Measurements from ENCODE around the gene PEX26. TPM values are rescaled to one million over a fixed set of nuclear protein-coding genes. Genes with fewer than 3 reads are reported as not detected.
"Not testable (repeated sequence)": the region's sequence is repeated elsewhere in the genome, so short reads cannot be mapped to it uniquely, and the experiment has no call there.

The PEX26 gene
- total RNA-seq, 1 donor from 2014 or later: 35.2 TPM

DNA sequence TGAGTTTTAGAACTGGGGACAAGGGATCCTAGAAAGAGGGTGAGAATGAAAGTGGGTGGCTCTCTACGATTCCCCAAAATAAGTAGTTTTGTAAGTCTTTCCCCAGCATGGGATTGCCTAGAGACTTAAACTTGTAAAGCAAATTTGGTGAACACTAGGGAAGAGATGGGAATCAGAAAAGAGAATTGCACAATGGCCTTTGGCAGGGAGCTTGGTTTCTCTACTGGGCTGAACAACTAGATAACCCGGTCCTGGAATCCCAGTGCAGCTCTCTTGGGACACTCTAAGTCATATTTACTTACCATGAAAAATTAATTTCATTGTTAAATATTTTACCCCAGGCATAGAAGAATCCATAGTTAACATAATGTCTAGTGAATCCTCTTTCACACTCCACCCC lies 55.7 kb downstream of the PEX26 start:
- no peak for DNase-seq
- no peak overlapping the region for H3K27ac Mint-ChIP-seq
- H3K36me3 Mint-ChIP-seq (ENCODE audit: low read depth): no peaks in the 10 kb centered on the region
- H3K27me3 Mint-ChIP-seq: no peaks in the 10 kb centered on the region
- no peak for ATAC-seq (ENCODE audit: low read depth)
- TF ChIP-seq, protein P1, sequence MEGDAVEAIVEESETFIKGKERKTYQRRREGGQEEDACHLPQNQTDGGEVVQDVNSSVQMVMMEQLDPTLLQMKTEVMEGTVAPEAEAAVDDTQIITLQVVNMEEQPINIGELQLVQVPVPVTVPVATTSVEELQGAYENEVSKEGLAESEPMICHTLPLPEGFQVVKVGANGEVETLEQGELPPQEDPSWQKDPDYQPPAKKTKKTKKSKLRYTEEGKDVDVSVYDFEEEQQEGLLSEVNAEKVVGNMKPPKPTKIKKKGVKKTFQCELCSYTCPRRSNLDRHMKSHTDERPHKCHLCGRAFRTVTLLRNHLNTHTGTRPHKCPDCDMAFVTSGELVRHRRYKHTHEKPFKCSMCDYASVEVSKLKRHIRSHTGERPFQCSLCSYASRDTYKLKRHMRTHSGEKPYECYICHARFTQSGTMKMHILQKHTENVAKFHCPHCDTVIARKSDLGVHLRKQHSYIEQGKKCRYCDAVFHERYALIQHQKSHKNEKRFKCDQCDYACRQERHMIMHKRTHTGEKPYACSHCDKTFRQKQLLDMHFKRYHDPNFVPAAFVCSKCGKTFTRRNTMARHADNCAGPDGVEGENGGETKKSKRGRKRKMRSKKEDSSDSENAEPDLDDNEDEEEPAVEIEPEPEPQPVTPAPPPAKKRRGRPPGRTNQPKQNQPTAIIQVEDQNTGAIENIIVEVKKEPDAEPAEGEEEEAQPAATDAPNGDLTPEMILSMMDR (IDR thresholded peaks at IDR 0.05): no peak
- ChIA-PET POLR2A (no interaction called here), CTCF (no interaction called here)
- H3K4me3 Mint-ChIP-seq: no peak overlapping the region
- no peaks in the 10 kb centered on the region for H3K9me3 Mint-ChIP-seq
- intact Hi-C loops (cut with micrococcal nuclease): no loop called here
- H3K4me1 Mint-ChIP-seq: no peaks in the 10 kb centered on the region

DNA sequence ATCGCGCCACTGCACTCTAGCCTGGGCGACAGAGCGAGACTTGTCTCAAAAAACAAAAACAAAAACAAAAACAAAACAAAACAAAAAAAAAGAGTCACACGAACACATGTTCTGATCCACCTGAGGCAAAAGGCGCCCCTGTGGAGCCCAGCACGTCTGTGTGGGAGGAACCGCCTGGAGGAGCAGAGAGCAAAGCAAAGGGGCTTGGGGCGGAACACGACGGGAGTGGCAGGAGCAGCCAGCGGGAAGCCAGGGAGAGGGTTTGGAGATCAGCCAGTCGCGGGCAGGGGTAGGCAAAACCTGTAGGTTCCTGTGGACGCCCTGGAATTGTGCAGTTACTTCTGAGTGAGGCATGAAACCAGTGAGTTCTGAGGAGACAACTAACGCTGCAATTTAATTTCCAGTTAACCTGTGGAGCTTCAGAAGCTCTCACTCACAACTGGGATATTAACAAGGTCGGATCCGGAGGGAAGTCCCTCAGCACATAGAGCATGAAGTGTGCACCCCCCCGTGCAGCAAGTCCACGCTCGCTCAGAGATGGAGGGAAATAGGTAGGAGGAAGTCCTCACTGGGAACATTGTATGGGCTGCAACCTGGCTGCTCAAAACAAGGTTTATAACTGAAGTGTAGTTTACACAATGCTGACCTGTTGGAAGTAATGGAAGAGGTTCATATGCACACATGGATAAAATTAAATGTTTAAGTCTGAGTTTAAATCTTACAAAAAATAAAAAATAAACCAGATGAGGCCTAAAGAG lies 59.0 kb downstream of the PEX26 start:
- no peak overlapping the region for H3K4me3 Mint-ChIP-seq
- H3K4me1 Mint-ChIP-seq: no peaks in the 10 kb centered on the region
- H3K27me3 Mint-ChIP-seq: no peaks in the 10 kb centered on the region
- H3K36me3 Mint-ChIP-seq (ENCODE audit: low read depth): no peaks in the 10 kb centered on the region
- DNase-seq: no peak
- ChIA-PET POLR2A (interaction anchor here (0.6 kb wide), 1 partner anchor 80 kb away, joined by 3 read pairs; no protein-coding TSS in a partner anchor), CTCF (no interaction called here)
- TF ChIP-seq, protein P1 (IDR thresholded peaks at IDR 0.05): no peak
- no peak for ATAC-seq (ENCODE audit: low read depth)
- intact Hi-C loops (cut with micrococcal nuclease): no loop called here
- no peaks in the 10 kb centered on the region for H3K9me3 Mint-ChIP-seq
- no peak overlapping the region for H3K27ac Mint-ChIP-seq

DNA sequence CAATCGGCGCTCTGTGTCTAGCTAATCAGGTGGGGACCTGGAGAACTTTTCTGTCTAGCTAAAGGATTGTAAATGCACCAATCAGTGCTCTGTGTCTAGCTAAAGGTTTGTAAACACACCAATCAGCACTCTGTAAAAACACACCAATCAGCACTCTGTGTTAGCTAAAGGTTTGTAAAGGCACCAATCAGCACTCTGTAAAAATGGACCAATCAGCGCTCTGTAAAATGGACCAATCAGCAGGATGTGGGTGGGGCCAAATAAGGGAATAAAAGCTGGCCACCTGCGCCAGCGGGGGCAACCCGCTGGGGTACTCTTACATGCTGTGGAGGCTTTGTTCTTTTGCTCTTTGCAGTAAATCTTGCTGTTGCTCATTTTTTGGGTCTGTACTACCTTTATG lies 63.2 kb downstream of the PEX26 start:
- H3K4me1 Mint-ChIP-seq; H3K27ac Mint-ChIP-seq; H3K36me3 Mint-ChIP-seq (ENCODE audit: low read depth); ATAC-seq (ENCODE audit: low read depth); H3K27me3 Mint-ChIP-seq; POLR2A ChIA-PET; CTCF ChIA-PET; DNase-seq; intact Hi-C loops (cut with micrococcal nuclease); H3K9me3 Mint-ChIP-seq; H3K4me3 Mint-ChIP-seq: not testable (repeated sequence)

GRCh38 chr22:18144105-18144504 lies 66.3 kb downstream of the PEX26 start:
- intact Hi-C loops (cut with micrococcal nuclease): no loop called here
- POLR2A ChIA-PET: no interaction called here
- DNase-seq (no peak), ATAC-seq (ENCODE audit: low read depth) (no peak)
- TF ChIP-seq, protein P1 (IDR thresholded peaks at IDR 0.05): no peak
- Mint-ChIP-seq H3K36me3 (ENCODE audit: low read depth) (no peaks in the 10 kb centered on the region), H3K4me1 (no peaks in the 10 kb centered on the region), H3K9me3 (no peaks in the 10 kb centered on the region), H3K4me3 (no peak overlapping the region), H3K27ac (no peak overlapping the region), H3K27me3 (no peaks in the 10 kb centered on the region)
- CTCF ChIA-PET: no interaction called here

DNA sequence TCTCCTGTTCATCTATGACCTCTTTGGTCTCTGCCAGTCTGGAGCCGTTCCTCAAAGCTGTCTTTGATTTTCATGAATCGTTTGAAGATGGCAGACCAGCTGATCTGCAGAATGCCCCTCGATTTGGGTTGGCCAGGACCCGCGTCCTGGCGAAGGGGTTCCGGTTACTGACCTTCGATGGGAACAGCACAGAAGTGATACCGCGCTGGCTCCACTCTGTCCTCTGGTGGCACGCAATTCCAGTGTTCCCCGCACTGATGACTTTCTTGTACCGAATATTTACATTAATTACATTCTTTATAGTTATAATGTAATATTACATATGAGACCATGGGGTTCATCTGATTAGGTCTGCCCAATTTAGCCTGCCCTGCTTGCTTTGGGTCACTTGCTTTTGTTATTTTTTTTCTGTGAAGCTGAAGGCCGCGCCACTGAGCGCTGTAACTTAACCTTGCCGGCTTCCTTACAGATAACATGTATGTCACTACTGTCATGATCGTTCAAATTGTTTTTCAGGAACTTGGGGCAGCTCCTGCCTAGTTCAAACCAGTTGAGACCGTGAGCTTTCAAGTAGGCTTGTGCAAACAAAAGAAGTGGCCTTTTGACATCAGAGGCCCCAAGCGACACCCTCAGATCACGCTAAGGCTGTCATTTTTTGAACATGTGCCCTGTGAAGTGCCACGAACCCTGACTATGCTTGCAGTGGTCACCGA lies 68.0 kb downstream of the PEX26 start:
- H3K36me3 Mint-ChIP-seq (ENCODE audit: low read depth): no peaks in the 10 kb centered on the region
- H3K9me3 Mint-ChIP-seq: no peaks in the 10 kb centered on the region
- no peak overlapping the region for H3K4me3 Mint-ChIP-seq
- H3K27me3 Mint-ChIP-seq: no peaks in the 10 kb centered on the region
- POLR2A ChIA-PET: interaction anchor here (0.9 kb wide), 1 partner anchor 67 kb away, joined by 3 read pairs; no protein-coding TSS in a partner anchor
- intact Hi-C loops (cut with micrococcal nuclease): no loop called here
- ATAC-seq (ENCODE audit: low read depth) (no peak), DNase-seq (no peak)
- CTCF ChIA-PET: no interaction called here
- no peak overlapping the region for H3K27ac Mint-ChIP-seq
- H3K4me1 Mint-ChIP-seq: peaks cover 10% of the 10 kb centered on the region
- TF ChIP-seq, protein P1 (IDR thresholded peaks at IDR 0.05): no peak

All from activated B cell treated with CpG ODN at 0.5 μM for 24 hours (primary cell).